Posterior cingulate gyrus (tissue), 11 donors: Measurements from ENCODE around the gene FRMPD2.
"Not testable (repeated sequence)": the region's sequence is repeated elsewhere in the genome, so short reads cannot be mapped to it uniquely, and the experiment has no call there.

Experiments used
- DNase-seq, 10 donors: peaks; one replicate each; pipeline versions ENCODE4 v3.0.0 to v3.0.0-alpha.2; 2020 to 2021; ENCODE audit warnings: mixed read lengths in 3 of 10
- intact Hi-C: fragments of 100-400 bp; cut with DNase I; formaldehyde crosslinking; loops from one replicate; pipeline ENCODE4 v1.15.1; 2023

The FRMPD2 gene

GRCh38 chr10:48254750-48255512, 19.6 kb downstream of the FRMPD2 start:
- DNase-seq: no peak
- intact Hi-C loops: no loop called here

GRCh38 chr10:48253970-48254657, 20.4 kb downstream of the FRMPD2 start:
- intact Hi-C loops: no loop called here
- no peak for DNase-seq

GRCh38 chr10:48252354-48252650, 22.2 kb downstream of the FRMPD2 start:
- peak in 1 of 10 donors; percentile 15 for DNase-seq
- intact Hi-C loops: no loop called here

- intact Hi-C loops: no loop called here
Observed at GRCh38 chr10:48251525-48252353, 22.8 kb downstream of the FRMPD2 start.

GRCh38 chr10:48251152-48251524, 23.4 kb downstream of the FRMPD2 start:
- DNase-seq: peak in 1 of 10 donors; percentile 39
- intact Hi-C loops: no loop called here

More at GRCh38 chr10:48251525-48252353, 22.8 kb downstream of the FRMPD2 start:
- DNase-seq: peak in 1 of 10 donors; percentile 42

GRCh38 chr10:48249763-48250351, 24.6 kb downstream of the FRMPD2 start:
- intact Hi-C loops: no loop called here
- DNase-seq: peak in 1 of 10 donors; percentile 55

GRCh38 chr10:48249004-48249762, 25.3 kb downstream of the FRMPD2 start:
- peak in 1 of 10 donors; percentile 64 for DNase-seq
- intact Hi-C loops: no loop called here

GRCh38 chr10:48248462-48248861, 26.0 kb downstream of the FRMPD2 start:
- intact Hi-C loops: no loop called here
- DNase-seq: no peak

GRCh38 chr10:48247680-48248079, 26.8 kb downstream of the FRMPD2 start:
- intact Hi-C loops: no loop called here
- peak in 1 of 10 donors; percentile 23 for DNase-seq

- intact Hi-C loops: no loop called here
- DNase-seq: no peak
Observed at GRCh38 chr10:48246501-48246900, 28.0 kb downstream of the FRMPD2 start.

- intact Hi-C loops: no loop called here
- DNase-seq: no peak
Observed at GRCh38 chr10:48245977-48246376, 28.5 kb downstream of the FRMPD2 start.

- intact Hi-C loops: not testable (repeated sequence)
- DNase-seq: peak in 2 of 10 donors; percentile 35 to 41
Observed at GRCh38 chr10:48243921-48244320, 30.6 kb downstream of the FRMPD2 start.

GRCh38 chr10:48243487-48243886, 31.0 kb downstream of the FRMPD2 start:
- DNase-seq: peak in 1 of 10 donors; percentile 65
- intact Hi-C loops: no loop called here

- intact Hi-C loops: no loop called here
- peak in 1 of 10 donors; percentile 72 for DNase-seq
Observed at GRCh38 chr10:48242171-48242904, 32.2 kb downstream of the FRMPD2 start.

- DNase-seq: no peak
- intact Hi-C loops: no loop called here
Observed at GRCh38 chr10:48241332-48241731, 33.2 kb downstream of the FRMPD2 start.

- intact Hi-C loops: no loop called here
- DNase-seq: no peak
Observed at GRCh38 chr10:48240196-48240595, 34.3 kb downstream of the FRMPD2 start.

- intact Hi-C loops: no loop called here
- peak in 1 of 10 donors; percentile 29 for DNase-seq
Observed at GRCh38 chr10:48239618-48240017, 34.9 kb downstream of the FRMPD2 start.

- intact Hi-C loops: no loop called here
- DNase-seq: peak in 2 of 10 donors; percentile 44 to 73
Observed at GRCh38 chr10:48238826-48239520, 35.5 kb downstream of the FRMPD2 start.
